PC-3 (cell line): Measurements from ENCODE around the gene MLANA. TPM values are rescaled to one million over a fixed set of nuclear protein-coding genes. Genes with fewer than 3 reads are reported as not detected.

Experiments
- ATAC-seq: fragments of 200-7000 bp; cut with Tn5 transposase; 2 replicates; pipeline ENCODE4 v1.9.1; 2020; ENCODE audit warnings: mild to moderate bottlenecking, moderate library complexity
- BruUV-seq: library from RNA; stranded (reverse); fragments of 400-500 nt; replicated peaks from 2 replicates; lab custom pipeline; 2021; lab: Mats Ljungman, UMichigan
- CTCF ChIA-PET: fragments of 300-600 bp; sonication (Branson Sonifier 250); formaldehyde crosslinking; loops from one replicate; lab custom pipeline; 2022; ENCODE audit warnings: antibody characterized with exemption; lab: Charles Lee
- POLR2A ChIA-PET: fragments of 300-600 bp; sonication (Branson Sonifier 250); formaldehyde crosslinking; loops from one replicate; lab custom pipeline; 2022; ENCODE audit warnings: antibody characterized with exemption; ENCODE audit not compliant: unreplicated experiment; lab: Charles Lee
- DNase-seq: peaks from one replicate; pipeline ENCODE4 v3.0.0-alpha.2; 2015
- H2AFZ ChIP-seq: fragments of 300-600 bp; sonication (generic); 2 replicates; pipeline ENCODE4 v1.6.0; 2016; ENCODE audit warnings: antibody characterized with exemption, low read length
- H3F3A ChIP-seq: fragments of 300-600 bp; sonication (generic); one replicate; pipeline ENCODE4 v1.6.0; 2017; ENCODE audit warnings: antibody characterized with exemption, low read length, control low read depth, mild to moderate bottlenecking; ENCODE audit not compliant: unreplicated experiment
- H3K27ac ChIP-seq: fragments of 300-600 bp; sonication (generic); 2 replicates; pipeline ENCODE4 v1.5.1; 2016; ENCODE audit warnings: mild to moderate bottlenecking, low read length
- H3K27me3 ChIP-seq: fragments of 300-600 bp; sonication (generic); 2 replicates; pipeline ENCODE4 v1.6.1; 2016; ENCODE audit warnings: low read length, mixed read lengths
- H3K36me3 ChIP-seq: fragments of 300-600 bp; sonication (generic); 2 replicates; pipeline ENCODE4 v1.6.1; 2016; ENCODE audit warnings: low read depth, mixed run types, low read length, mixed read lengths
- H3K4me1 ChIP-seq: fragments of 300-600 bp; sonication (generic); 2 replicates; pipeline ENCODE4 v1.5.1; 2016; ENCODE audit warnings: low read length; ENCODE audit not compliant: insufficient read depth
- H3K4me2 ChIP-seq: fragments of 300-600 bp; sonication (generic); 2 replicates; pipeline ENCODE4 v1.6.0; 2016; ENCODE audit warnings: low read length
- H3K4me3 ChIP-seq: fragments of 300-600 bp; sonication (generic); 2 replicates; pipeline ENCODE4 v1.5.1; 2016; ENCODE audit warnings: mild to moderate bottlenecking, low read length, mixed read lengths
- H3K79me2 ChIP-seq: fragments of 300-600 bp; sonication (generic); 2 replicates; pipeline ENCODE4 v1.6.1; 2017; ENCODE audit warnings: low read length, mixed read lengths
- H3K9ac ChIP-seq: fragments of 300-600 bp; sonication (generic); 2 replicates; pipeline ENCODE4 v1.6.0; 2016; ENCODE audit warnings: mild to moderate bottlenecking, low read length
- H3K9me2 ChIP-seq: fragments of 300-600 bp; sonication (generic); replicated peaks from 2 replicates; pipeline ENCODE4 v1.6.1; 2016; ENCODE audit warnings: mixed run types, low read length, mixed read lengths
- H3K9me3 ChIP-seq: fragments of 300-600 bp; sonication (generic); 2 replicates; pipeline ENCODE4 v1.6.1; 2016; ENCODE audit warnings: low read length, mixed read lengths
- H4K20me1 ChIP-seq: fragments of 300-600 bp; sonication (generic); 2 replicates; pipeline ENCODE4 v1.6.1; 2016; ENCODE audit warnings: low read length, mixed read lengths
- EZH2 ChIP-seq: fragments of 300-600 bp; sonication (generic); IDR thresholded peaks from one replicate; pipeline ENCODE4 v1.6.1; 2017; ENCODE audit warnings: antibody characterized with exemption, mild to moderate bottlenecking, low read length; ENCODE audit not compliant: unreplicated experiment
- EZH2phosphoT487 ChIP-seq: fragments of 300-600 bp; sonication (generic); IDR thresholded peaks from 2 replicates; pipeline ENCODE4 v1.6.1; 2018; ENCODE audit warnings: mild to moderate bottlenecking, antibody characterized with exemption, low read length, borderline replicate concordance
- intact Hi-C: fragments of 100-400 bp; cut with micrococcal nuclease; formaldehyde crosslinking; loops from 2 replicates; pipeline ENCODE4 v1.9.0; 2023
- total RNA-seq: library from RNA; depleted of rRNA; stranded (reverse); fragments of >200 nt; gene quantifications from 2 replicates; pipeline ENCODE4 v1.2.3, GENCODE V29; 2014
- TF ChIP-seq, protein P1 (sequence below): fragments of 300-600 bp; sonication (generic); conservative IDR thresholded peaks from 2 replicates; pipeline ENCODE4 v1.5.1; 2017; ENCODE audit warnings: antibody characterized with exemption, low read depth, mild to moderate bottlenecking, low read length

MLANA gene
- total RNA-seq, 1 experiment from 2014 or later, result not detected

DNA sequence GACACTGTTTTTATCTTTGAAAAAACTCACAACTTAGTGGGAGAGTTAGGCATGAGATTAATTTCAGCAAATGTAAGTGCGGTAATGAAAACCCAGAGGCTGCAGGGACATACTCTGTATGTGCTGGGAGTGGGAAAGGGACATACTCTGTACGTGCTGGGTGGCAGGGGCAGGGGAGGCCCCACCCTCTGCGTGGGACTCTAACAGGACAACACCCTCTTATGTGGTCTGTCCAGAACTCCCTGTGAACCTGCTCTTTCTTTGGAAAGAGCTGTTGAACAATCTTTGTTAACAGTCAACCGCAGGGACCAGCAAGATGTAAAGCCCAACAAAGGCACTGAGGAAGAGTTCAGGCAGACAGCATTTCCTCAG is 2.4 kb downstream of the MLANA start:
- no peaks in the 10 kb centered on the region for H3K4me1 ChIP-seq
- H3K4me2 ChIP-seq, result no peak overlapping the region
- H3K9me3 ChIP-seq, result no peaks in the 10 kb centered on the region
- H4K20me1 ChIP-seq, result no peaks in the 10 kb centered on the region
- intact Hi-C loops, result no loop called here
- DNase-seq (no peak), ATAC-seq (no peak)
- no peak overlapping the region for H3K27ac ChIP-seq
- ChIA-PET CTCF (no interaction called here), POLR2A (no interaction called here)
- H3F3A ChIP-seq, result no peaks in the 10 kb centered on the region
- H3K9ac ChIP-seq, result no peak overlapping the region
- H3K27me3 ChIP-seq, result no peaks in the 10 kb centered on the region
- no peaks in the 10 kb centered on the region for H3K36me3 ChIP-seq
- no peak overlapping the region for H3K4me3 ChIP-seq
- H3K9me2 ChIP-seq, result no peaks in the 10 kb centered on the region
- H3K79me2 ChIP-seq, result no peaks in the 10 kb centered on the region
- H2AFZ ChIP-seq, result no peak overlapping the region
- no peak for TF ChIP-seq EZH2
- BruUV-seq, result no TSS peak

- intact Hi-C loops, result no loop called here
Observed at GRCh38 chr9:5893591-5894236, 3.0 kb downstream of the MLANA start.

GRCh38 chr9:5894237-5894959 is 3.7 kb downstream of the MLANA start:
- TF ChIP-seq EZH2 (no peak), EZH2phosphoT487 (no peak)
- no peak for ATAC-seq
- Histone ChIP-seq H3K36me3 (no peaks in the 10 kb centered on the region), H3K79me2 (no peaks in the 10 kb centered on the region), H3K27me3 (no peaks in the 10 kb centered on the region), H3K4me2 (no peak overlapping the region), H2AFZ (no peak overlapping the region), H3K27ac (no peak overlapping the region), H3F3A (no peaks in the 10 kb centered on the region), H3K4me3 (no peak overlapping the region), H3K9ac (no peak overlapping the region), H4K20me1 (no peaks in the 10 kb centered on the region), H3K4me1 (no peaks in the 10 kb centered on the region), H3K9me2 (no peaks in the 10 kb centered on the region), H3K9me3 (no peaks in the 10 kb centered on the region)
- intact Hi-C loops, result no loop called here
- no peak for DNase-seq
- CTCF ChIA-PET, result no interaction called here
- no TSS peak for BruUV-seq
- POLR2A ChIA-PET, result no interaction called here

More at GRCh38 chr9:5893591-5894236, 3.0 kb downstream of the MLANA start:
- Histone ChIP-seq H3K4me1 (no peaks in the 10 kb centered on the region), H3K4me2 (no peak overlapping the region), H3K36me3 (no peaks in the 10 kb centered on the region), H3K27ac (no peak overlapping the region), H3K79me2 (no peaks in the 10 kb centered on the region), H3K9me3 (no peaks in the 10 kb centered on the region), H3K4me3 (no peak overlapping the region), H3K9me2 (no peaks in the 10 kb centered on the region), H3K9ac (no peak overlapping the region), H3F3A (no peaks in the 10 kb centered on the region), H4K20me1 (no peaks in the 10 kb centered on the region), H2AFZ (no peak overlapping the region), H3K27me3 (no peaks in the 10 kb centered on the region)
- DNase-seq (no peak), ATAC-seq (no peak)
- BruUV-seq, result no TSS peak
- ChIA-PET CTCF (no interaction called here), POLR2A (no interaction called here)
- TF ChIP-seq EZH2 (no peak), EZH2phosphoT487 (no peak)
- TF ChIP-seq, protein P1, sequence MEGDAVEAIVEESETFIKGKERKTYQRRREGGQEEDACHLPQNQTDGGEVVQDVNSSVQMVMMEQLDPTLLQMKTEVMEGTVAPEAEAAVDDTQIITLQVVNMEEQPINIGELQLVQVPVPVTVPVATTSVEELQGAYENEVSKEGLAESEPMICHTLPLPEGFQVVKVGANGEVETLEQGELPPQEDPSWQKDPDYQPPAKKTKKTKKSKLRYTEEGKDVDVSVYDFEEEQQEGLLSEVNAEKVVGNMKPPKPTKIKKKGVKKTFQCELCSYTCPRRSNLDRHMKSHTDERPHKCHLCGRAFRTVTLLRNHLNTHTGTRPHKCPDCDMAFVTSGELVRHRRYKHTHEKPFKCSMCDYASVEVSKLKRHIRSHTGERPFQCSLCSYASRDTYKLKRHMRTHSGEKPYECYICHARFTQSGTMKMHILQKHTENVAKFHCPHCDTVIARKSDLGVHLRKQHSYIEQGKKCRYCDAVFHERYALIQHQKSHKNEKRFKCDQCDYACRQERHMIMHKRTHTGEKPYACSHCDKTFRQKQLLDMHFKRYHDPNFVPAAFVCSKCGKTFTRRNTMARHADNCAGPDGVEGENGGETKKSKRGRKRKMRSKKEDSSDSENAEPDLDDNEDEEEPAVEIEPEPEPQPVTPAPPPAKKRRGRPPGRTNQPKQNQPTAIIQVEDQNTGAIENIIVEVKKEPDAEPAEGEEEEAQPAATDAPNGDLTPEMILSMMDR, result no peak
